ENCODE measurements around the gene CREB1. TPM values are rescaled to one million over a fixed set of nuclear protein-coding genes. Genes with fewer than 3 reads are reported as not detected.
A peak's percentile ranks its signal among the peaks of the same experiment; 100 is the strongest.

CREB1 gene
- total and polyA plus RNA-seq, 4 donors = 8.4 to 88.7 (median 35.7) TPM

DNA sequence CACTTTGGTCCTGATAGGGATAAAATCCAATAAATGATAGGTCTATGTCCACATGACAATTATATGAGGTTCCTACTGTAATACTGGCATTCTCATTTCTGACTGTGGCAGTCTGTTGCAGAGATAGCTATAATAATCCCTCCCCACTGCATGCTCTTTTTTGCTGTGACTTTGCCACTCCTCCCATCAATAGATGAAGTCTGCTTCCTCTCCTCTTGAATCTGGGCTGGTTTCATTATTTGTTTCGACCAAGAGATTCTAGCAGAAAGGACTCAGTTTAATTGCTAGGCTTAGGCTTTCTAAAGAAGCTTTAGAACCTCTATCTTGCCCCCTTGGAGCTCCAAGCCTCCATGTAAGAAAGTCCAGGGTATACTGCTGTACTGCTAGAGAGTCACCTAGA, 23.3 kb upstream of the CREB1 start:
- H3K27me3 ChIP-seq (ENCODE audit: control insufficient read depth in 1 of 2, insufficient read depth in 2 of 2, low read length in 1 of 2) = no peaks in the 10 kb centered on the region
- ATAC-seq (ENCODE audit: low FRiP score) (no peak), DNase-seq (no peak)
- intact Hi-C loops (cut with DNase I) = loop anchor here in 1 of 2 donors (10.0 kb wide), 1 partner anchor 208 kb away; the partner anchor contains the start of gene CCNYL1
- no peaks in the 10 kb centered on the region for H3K36me3 ChIP-seq (ENCODE audit: control insufficient read depth in 1 of 2, insufficient read depth in 2 of 2, low read length in 1 of 2)
- no peaks in the 10 kb centered on the region for H3K9me3 ChIP-seq (ENCODE audit: control insufficient read depth, low read length)
- H3K4me1 ChIP-seq (ENCODE audit: control insufficient read depth in 1 of 2, insufficient read depth in 2 of 2, low read length in 2 of 2) = peaks cover 1 to 7% of the 10 kb centered on the region in 2 donors
- H3K4me3 ChIP-seq (ENCODE audit: low read length in 2 of 2) = no peak overlapping the region
- 95 to 100% methylated on average over 1 of the region's 1 CpG for WGBS, 2 donors
- H3K27ac ChIP-seq (ENCODE audit: low read depth in 1 of 2, low read length in 2 of 2) = peak overlapping the region; percentile 70 to 75

DNA sequence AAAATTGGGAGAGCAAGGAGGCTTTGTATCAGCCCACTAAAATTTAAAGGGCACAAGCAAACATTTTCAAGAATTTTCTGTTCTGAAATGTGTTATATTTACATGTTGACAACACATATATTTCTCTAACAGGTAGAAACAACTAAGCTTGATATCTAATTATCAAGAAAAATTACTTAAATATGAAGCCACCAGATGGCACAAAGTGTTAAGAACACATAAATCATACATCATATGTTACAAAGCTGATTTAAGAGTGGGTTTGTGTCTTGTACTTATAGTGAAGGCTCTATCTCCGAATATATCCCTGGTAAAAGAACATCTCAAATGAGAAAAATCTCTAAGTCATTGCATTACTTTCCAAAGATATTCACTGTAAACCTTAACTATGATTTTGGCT, 19.6 kb upstream of the CREB1 start:
- no peak for DNase-seq
- Histone ChIP-seq H3K27ac (ENCODE audit: low read depth in 1 of 2, low read length in 2 of 2) (no peak overlapping the region), H3K9me3 (ENCODE audit: control insufficient read depth, low read length) (no peaks in the 10 kb centered on the region), H3K36me3 (ENCODE audit: control insufficient read depth in 1 of 2, insufficient read depth in 2 of 2, low read length in 1 of 2) (no peaks in the 10 kb centered on the region), H3K4me1 (ENCODE audit: control insufficient read depth in 1 of 2, insufficient read depth in 2 of 2, low read length in 2 of 2) (peaks cover 2 to 7% of the 10 kb centered on the region in 2 donors), H3K27me3 (ENCODE audit: control insufficient read depth in 1 of 2, insufficient read depth in 2 of 2, low read length in 1 of 2) (no peaks in the 10 kb centered on the region), H3K4me3 (ENCODE audit: low read length in 2 of 2) (no peak overlapping the region)
- intact Hi-C loops (cut with DNase I) = no loop called here
- ATAC-seq (ENCODE audit: low FRiP score) = no peak
- WGBS, 2 donors = 87 to 96% methylated on average over 1 of the region's 1 CpG

DNA sequence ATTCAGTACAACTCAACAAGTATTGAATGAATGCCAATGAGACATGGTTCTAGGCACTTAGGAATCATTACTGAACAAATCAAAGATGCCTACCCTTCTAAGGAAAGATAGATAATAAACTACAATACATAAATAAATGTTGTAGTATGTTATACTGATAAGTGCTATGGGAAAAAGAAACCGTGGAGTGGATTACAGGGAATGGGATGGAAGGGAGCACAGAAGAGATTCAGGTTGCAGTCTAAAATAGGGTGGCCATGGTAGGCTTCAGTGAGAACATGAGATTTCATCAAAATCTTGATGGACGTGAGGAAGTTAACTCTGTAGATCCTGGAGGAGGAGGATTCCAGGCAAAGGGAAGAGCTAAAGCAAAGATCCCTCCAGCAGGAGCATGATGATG, 17.9 kb upstream of the CREB1 start:
- Histone ChIP-seq H3K4me1 (ENCODE audit: control insufficient read depth in 1 of 2, insufficient read depth in 2 of 2, low read length in 2 of 2) (peaks cover 2 to 4% of the 10 kb centered on the region in 2 donors), H3K4me3 (ENCODE audit: low read length in 2 of 2) (no peak overlapping the region), H3K27ac (ENCODE audit: low read depth in 1 of 2, low read length in 2 of 2) (no peak overlapping the region), H3K9me3 (ENCODE audit: control insufficient read depth, low read length) (no peaks in the 10 kb centered on the region), H3K27me3 (ENCODE audit: control insufficient read depth in 1 of 2, insufficient read depth in 2 of 2, low read length in 1 of 2) (no peaks in the 10 kb centered on the region), H3K36me3 (ENCODE audit: control insufficient read depth in 1 of 2, insufficient read depth in 2 of 2, low read length in 1 of 2) (no peaks in the 10 kb centered on the region)
- no peak for DNase-seq
- no peak for ATAC-seq (ENCODE audit: low FRiP score)
- intact Hi-C loops (cut with DNase I) = no loop called here
- 61 to 72% methylated on average over 2 of the region's 2 CpGs for WGBS, 2 donors

DNA sequence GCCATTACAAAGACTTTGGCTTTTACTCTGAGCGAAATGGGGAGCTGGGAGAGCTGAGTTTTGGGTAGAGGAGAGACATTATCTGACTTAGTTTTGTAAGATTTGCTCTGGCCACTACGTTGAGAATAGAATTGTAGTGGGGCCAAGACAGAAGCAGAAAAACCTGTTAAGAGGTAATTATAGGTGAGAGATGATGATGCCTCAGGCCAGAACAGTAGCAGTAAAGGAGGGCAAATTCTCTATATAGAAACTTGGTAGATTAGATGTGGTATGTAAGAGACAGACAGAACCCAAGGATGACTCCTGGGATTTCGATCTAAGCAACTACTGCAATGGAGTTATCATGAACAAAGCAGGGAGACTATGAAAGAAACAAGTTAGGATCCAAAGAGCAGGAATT, 17.4 kb upstream of the CREB1 start:
- H3K36me3 ChIP-seq (ENCODE audit: control insufficient read depth in 1 of 2, insufficient read depth in 2 of 2, low read length in 1 of 2) = no peaks in the 10 kb centered on the region
- H3K27ac ChIP-seq (ENCODE audit: low read depth in 1 of 2, low read length in 2 of 2) = no peak overlapping the region
- H3K4me1 ChIP-seq (ENCODE audit: control insufficient read depth in 1 of 2, insufficient read depth in 2 of 2, low read length in 2 of 2) = peaks cover 0 to 4% of the 10 kb centered on the region in 2 donors
- ATAC-seq (ENCODE audit: low FRiP score) (no peak), DNase-seq (no peak)
- WGBS, 2 donors = 89 to 90% methylated on average over 3 of the region's 3 CpGs
- H3K9me3 ChIP-seq (ENCODE audit: control insufficient read depth, low read length) = no peaks in the 10 kb centered on the region
- no peak overlapping the region for H3K4me3 ChIP-seq (ENCODE audit: low read length in 2 of 2)
- H3K27me3 ChIP-seq (ENCODE audit: control insufficient read depth in 1 of 2, insufficient read depth in 2 of 2, low read length in 1 of 2) = no peaks in the 10 kb centered on the region
- intact Hi-C loops (cut with DNase I) = no loop called here

DNA sequence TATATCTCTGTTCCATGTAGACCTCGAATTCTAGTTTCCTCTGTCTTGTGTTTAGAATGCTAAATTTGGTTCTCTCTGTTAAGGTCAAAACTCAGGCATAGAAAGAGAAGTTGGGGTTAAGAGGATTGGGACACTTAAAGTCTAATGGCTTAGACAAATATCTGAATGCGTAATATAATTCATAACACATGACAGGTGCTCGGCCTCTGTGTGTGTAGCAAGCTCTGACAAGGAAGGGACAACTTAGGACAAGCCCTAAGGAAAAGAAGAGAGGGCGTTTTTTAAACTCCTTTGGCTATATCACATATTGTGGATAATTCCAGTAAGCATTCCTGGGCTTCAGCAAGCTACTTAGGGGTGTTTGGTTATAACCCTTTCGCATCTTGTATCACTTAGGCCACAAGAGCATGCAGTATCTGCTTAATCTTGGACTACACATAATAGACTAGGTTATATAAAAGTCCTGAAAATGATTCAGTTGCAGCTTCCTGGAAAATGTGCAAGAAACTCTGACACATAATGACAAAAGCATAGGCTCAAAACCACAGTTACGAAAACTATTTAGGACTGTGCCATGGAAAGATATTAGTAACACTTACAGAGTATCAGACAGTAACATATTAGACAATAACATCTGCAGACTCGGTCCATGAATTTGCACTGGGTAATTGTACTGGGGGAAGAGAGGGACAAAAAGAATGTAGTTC, 16.1 kb upstream of the CREB1 start:
- Histone ChIP-seq H3K4me3 (ENCODE audit: low read length in 2 of 2) (no peak overlapping the region), H3K4me1 (ENCODE audit: control insufficient read depth in 1 of 2, insufficient read depth in 2 of 2, low read length in 2 of 2) (peaks cover 0 to 4% of the 10 kb centered on the region in 2 donors), H3K27ac (ENCODE audit: low read depth in 1 of 2, low read length in 2 of 2) (peak overlapping the region in 1 of 2 donors; percentile 57), H3K36me3 (ENCODE audit: control insufficient read depth in 1 of 2, insufficient read depth in 2 of 2, low read length in 1 of 2) (no peaks in the 10 kb centered on the region), H3K9me3 (ENCODE audit: control insufficient read depth, low read length) (no peaks in the 10 kb centered on the region), H3K27me3 (ENCODE audit: control insufficient read depth in 1 of 2, insufficient read depth in 2 of 2, low read length in 1 of 2) (no peaks in the 10 kb centered on the region)
- ATAC-seq (ENCODE audit: low FRiP score) (peak; percentile 69), DNase-seq (no peak)
- 67 to 68% methylated on average over 7 of the region's 7 CpGs for WGBS, 2 donors
- intact Hi-C loops (cut with DNase I) = no loop called here

DNA sequence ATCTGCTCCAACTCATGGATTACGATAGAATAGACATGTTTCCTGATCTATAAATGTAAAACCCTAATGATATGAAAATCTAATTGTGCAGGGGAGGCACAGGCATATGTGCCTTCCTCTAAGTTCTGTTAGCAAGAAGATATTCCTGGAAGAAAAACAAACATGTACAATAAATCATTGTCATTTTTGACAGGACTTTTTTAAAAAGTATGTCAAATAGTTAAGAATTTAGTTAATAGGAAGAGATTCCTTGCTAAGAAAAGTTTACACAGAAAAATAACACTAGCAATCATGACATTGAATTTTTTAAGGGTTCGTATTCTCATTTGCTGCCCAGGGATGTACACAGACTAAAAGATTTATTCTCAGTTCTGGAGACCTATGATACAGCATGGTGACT, 15.3 kb upstream of the CREB1 start:
- Histone ChIP-seq H3K9me3 (ENCODE audit: control insufficient read depth, low read length) (no peaks in the 10 kb centered on the region), H3K4me3 (ENCODE audit: low read length in 2 of 2) (no peak overlapping the region), H3K4me1 (ENCODE audit: control insufficient read depth in 1 of 2, insufficient read depth in 2 of 2, low read length in 2 of 2) (peaks cover 0 to 4% of the 10 kb centered on the region in 2 donors), H3K36me3 (ENCODE audit: control insufficient read depth in 1 of 2, insufficient read depth in 2 of 2, low read length in 1 of 2) (no peaks in the 10 kb centered on the region), H3K27me3 (ENCODE audit: control insufficient read depth in 1 of 2, insufficient read depth in 2 of 2, low read length in 1 of 2) (no peaks in the 10 kb centered on the region), H3K27ac (ENCODE audit: low read depth in 1 of 2, low read length in 2 of 2) (no peak overlapping the region)
- ATAC-seq (ENCODE audit: low FRiP score) (no peak), DNase-seq (no peak)
- 87 to 90% methylated on average over 2 of the region's 2 CpGs for WGBS, 2 donors
- intact Hi-C loops (cut with DNase I) = no loop called here

DNA sequence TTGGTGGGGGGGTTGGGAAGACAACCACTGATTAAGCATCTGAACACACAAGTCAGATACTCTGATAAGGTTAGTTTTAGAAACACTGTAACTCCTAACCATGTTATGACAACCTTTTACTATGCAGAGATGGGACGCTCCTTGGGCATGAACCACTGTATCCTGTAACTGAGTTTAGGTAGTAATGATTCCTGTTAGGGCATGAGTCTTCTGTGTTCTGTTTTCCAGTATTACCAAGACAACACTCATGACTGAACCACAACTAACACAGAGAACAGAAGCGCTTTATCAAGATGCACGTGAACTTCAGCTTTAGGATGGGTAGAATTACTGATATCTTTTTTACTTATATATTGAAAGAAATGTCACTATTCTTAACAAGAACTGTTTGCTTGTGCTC, 14.1 kb upstream of the CREB1 start:
- intact Hi-C loops (cut with DNase I) = no loop called here
- no peak for ATAC-seq (ENCODE audit: low FRiP score)
- DNase-seq = no peak
- Histone ChIP-seq H3K27ac (ENCODE audit: low read depth in 1 of 2, low read length in 2 of 2) (no peak overlapping the region), H3K27me3 (ENCODE audit: control insufficient read depth in 1 of 2, insufficient read depth in 2 of 2, low read length in 1 of 2) (no peaks in the 10 kb centered on the region), H3K4me1 (ENCODE audit: control insufficient read depth in 1 of 2, insufficient read depth in 2 of 2, low read length in 2 of 2) (peaks cover 0 to 4% of the 10 kb centered on the region in 2 donors), H3K9me3 (ENCODE audit: control insufficient read depth, low read length) (no peaks in the 10 kb centered on the region), H3K4me3 (ENCODE audit: low read length in 2 of 2) (no peak overlapping the region), H3K36me3 (ENCODE audit: control insufficient read depth in 1 of 2, insufficient read depth in 2 of 2, low read length in 1 of 2) (no peaks in the 10 kb centered on the region)
- WGBS, 2 donors = 91 to 94% methylated on average over 3 of the region's 3 CpGs

DNA sequence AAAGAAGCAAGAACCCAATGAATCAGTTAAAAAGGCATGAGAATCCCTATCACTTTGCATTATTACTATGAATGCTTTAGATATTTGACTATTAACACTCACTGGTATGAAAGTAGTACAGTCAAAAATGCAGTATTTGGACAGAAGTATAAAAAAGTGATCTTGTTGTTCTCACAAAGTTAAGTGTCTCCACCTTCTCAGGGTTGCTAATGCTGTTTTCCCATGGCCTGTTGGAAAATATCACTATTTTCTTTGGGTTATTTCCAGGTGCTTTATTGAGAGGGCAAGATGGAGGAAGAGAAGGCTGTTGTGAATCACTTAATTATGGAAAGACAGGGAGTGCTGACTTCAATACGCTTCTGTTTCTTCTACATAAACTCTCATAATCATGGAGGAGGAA, 13.6 kb upstream of the CREB1 start:
- DNase-seq (no peak), ATAC-seq (ENCODE audit: low FRiP score) (no peak)
- intact Hi-C loops (cut with DNase I) = no loop called here
- Histone ChIP-seq H3K4me1 (ENCODE audit: control insufficient read depth in 1 of 2, insufficient read depth in 2 of 2, low read length in 2 of 2) (peaks cover 0 to 4% of the 10 kb centered on the region in 2 donors), H3K9me3 (ENCODE audit: control insufficient read depth, low read length) (no peaks in the 10 kb centered on the region), H3K36me3 (ENCODE audit: control insufficient read depth in 1 of 2, insufficient read depth in 2 of 2, low read length in 1 of 2) (no peaks in the 10 kb centered on the region), H3K27ac (ENCODE audit: low read depth in 1 of 2, low read length in 2 of 2) (no peak overlapping the region), H3K4me3 (ENCODE audit: low read length in 2 of 2) (no peak overlapping the region), H3K27me3 (ENCODE audit: control insufficient read depth in 1 of 2, insufficient read depth in 2 of 2, low read length in 1 of 2) (no peaks in the 10 kb centered on the region)
- WGBS, 2 donors = 69 to 82% methylated on average over 1 of the region's 1 CpG

DNA sequence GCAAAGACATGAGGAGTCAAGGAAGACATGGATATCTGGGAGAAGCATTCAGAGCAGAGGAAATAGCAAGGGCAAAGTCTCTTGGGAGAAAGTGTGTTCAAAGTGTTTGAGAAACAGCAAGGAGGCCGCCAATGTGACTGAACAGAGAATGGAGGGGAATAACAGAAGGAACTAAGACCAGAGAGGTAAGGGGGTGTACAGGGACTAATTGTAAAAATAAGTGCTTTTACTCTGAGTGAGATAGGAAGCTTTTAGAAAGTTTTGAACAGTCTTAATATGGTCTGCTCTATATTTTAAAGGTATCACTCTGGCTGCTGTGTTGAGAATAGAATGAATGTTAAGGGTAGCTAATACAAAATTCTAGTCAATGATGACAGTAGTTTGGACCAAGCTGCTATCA, 6.8 kb upstream of the CREB1 start:
- no peak overlapping the region for H3K27ac ChIP-seq (ENCODE audit: low read depth in 1 of 2, low read length in 2 of 2)
- DNase-seq (no peak), ATAC-seq (ENCODE audit: low FRiP score) (no peak)
- no peaks in the 10 kb centered on the region for H3K9me3 ChIP-seq (ENCODE audit: control insufficient read depth, low read length)
- no peak overlapping the region for H3K4me3 ChIP-seq (ENCODE audit: low read length in 2 of 2)
- no peaks in the 10 kb centered on the region for H3K4me1 ChIP-seq (ENCODE audit: control insufficient read depth in 1 of 2, insufficient read depth in 2 of 2, low read length in 2 of 2)
- WGBS, 2 donors = 89 to 97% methylated on average over 1 of the region's 1 CpG
- no peaks in the 10 kb centered on the region for H3K36me3 ChIP-seq (ENCODE audit: control insufficient read depth in 1 of 2, insufficient read depth in 2 of 2, low read length in 1 of 2)
- H3K27me3 ChIP-seq (ENCODE audit: control insufficient read depth in 1 of 2, insufficient read depth in 2 of 2, low read length in 1 of 2) = no peaks in the 10 kb centered on the region
- intact Hi-C loops (cut with DNase I) = no loop called here

Data from aorta (tissue), 5 donors.